Mesenchymal stem cell (in vitro differentiated cells and primary cell): ENCODE results near the gene TRAPPC10. TPM values are rescaled to one million over a fixed set of nuclear protein-coding genes. Genes with fewer than 3 reads are reported as not detected.
"Not testable (repeated sequence)": the region's sequence is repeated elsewhere in the genome, so short reads cannot be mapped to it uniquely, and the experiment has no call there.

Experiments
- DNase-seq: peaks from one replicate; pipeline ENCODE4 v3.0.0-alpha.2; 2013
- H2AFZ ChIP-seq: one replicate; pipeline ENCODE4 v1.6.1; 2013; ENCODE audit warnings: low read depth, mild to moderate bottlenecking, control low read depth, inconsistent platforms, low read length, moderate library complexity
- H2AK5ac ChIP-seq: 2 replicates; pipeline ENCODE4 v1.6.1; 2013; ENCODE audit warnings: low read length, moderate library complexity, mild to moderate bottlenecking, inconsistent platforms; ENCODE audit not compliant: severe bottlenecking
- H2BK120ac ChIP-seq: one replicate; pipeline ENCODE4 v1.6.1; 2013; ENCODE audit warnings: low read depth, mild to moderate bottlenecking, inconsistent platforms, low read length, moderate library complexity
- H2BK12ac ChIP-seq, 2 experiments: one replicate each; pipeline ENCODE4 v1.6.1; 2013; ENCODE audit warnings: inconsistent platforms in 2 of 2, low read length in 2 of 2, mild to moderate bottlenecking in 2 of 2, moderate library complexity in 2 of 2, control low read depth in 1 of 2
- H2BK15ac ChIP-seq: one replicate; pipeline ENCODE4 v1.6.1; 2013; ENCODE audit warnings: mild to moderate bottlenecking, low read depth, inconsistent platforms; ENCODE audit not compliant: poor library complexity, severe bottlenecking
- H2BK5ac ChIP-seq: 2 replicates; pipeline ENCODE4 v1.6.1; 2013; ENCODE audit warnings: low read depth, mild to moderate bottlenecking, low read length, control low read depth, inconsistent platforms; ENCODE audit not compliant: poor library complexity, severe bottlenecking
- H3K14ac ChIP-seq, 2 experiments: one replicate each; pipeline ENCODE4 v1.6.1; 2013; ENCODE audit warnings: inconsistent platforms in 2 of 2, low read length in 2 of 2, control low read depth in 1 of 2, mild to moderate bottlenecking in 1 of 2, moderate library complexity in 1 of 2
- H3K18ac ChIP-seq, 2 experiments: one replicate each; pipeline ENCODE4 v1.6.1; 2013; ENCODE audit warnings: inconsistent platforms in 2 of 2, low read length in 2 of 2, control low read depth in 1 of 2, low read depth in 1 of 2, mild to moderate bottlenecking in 1 of 2
- H3K23ac ChIP-seq, 2 experiments: one replicate each; pipeline ENCODE4 v1.6.1; 2013; ENCODE audit warnings: inconsistent platforms in 2 of 2, low read length in 2 of 2, mild to moderate bottlenecking in 2 of 2, moderate library complexity in 2 of 2, control low read depth in 1 of 2
- H3K27ac ChIP-seq: 2 replicates; pipeline ENCODE4 v1.5.1; 2013; ENCODE audit warnings: mild to moderate bottlenecking, moderate library complexity, low read length, control low read depth, inconsistent platforms; ENCODE audit not compliant: poor library complexity, severe bottlenecking
- H3K27me3 ChIP-seq, 2 experiments: 2 replicates each; pipeline versions ENCODE4 v1.6.1 to v1.7.0; 2013; ENCODE audit warnings: low read length in 2 of 2, mild to moderate bottlenecking in 2 of 2, moderate library complexity in 2 of 2, control low read depth in 1 of 2, inconsistent platforms in 1 of 2; ENCODE audit not compliant: control insufficient read depth in 1 of 2, insufficient read depth in 1 of 2
- H3K36me3 ChIP-seq, 2 experiments: 2 replicates each; pipeline versions ENCODE4 v1.6.1 to v1.7.0; 2013; ENCODE audit warnings: low read length in 2 of 2, control low read depth in 1 of 2, inconsistent platforms in 1 of 2, low read depth in 1 of 2, mild to moderate bottlenecking in 1 of 2; ENCODE audit not compliant: insufficient read depth in 2 of 2, control insufficient read depth in 1 of 2
- H3K4ac ChIP-seq, 2 experiments: one replicate each; pipeline ENCODE4 v1.6.1; 2013; ENCODE audit warnings: inconsistent platforms in 2 of 2, low read length in 2 of 2, mild to moderate bottlenecking in 2 of 2, moderate library complexity in 2 of 2, control low read depth in 1 of 2, low read depth in 1 of 2
- H3K4me1 ChIP-seq: 2 replicates; pipeline ENCODE4 v1.6.1; 2013; ENCODE audit warnings: low read depth, low read length, control low read depth; ENCODE audit not compliant: control insufficient read depth, insufficient read depth
- H3K4me2 ChIP-seq: 2 replicates; pipeline ENCODE4 v1.6.1; 2013; ENCODE audit warnings: low read length, mild to moderate bottlenecking, inconsistent platforms; ENCODE audit not compliant: poor library complexity, severe bottlenecking
- H3K4me3 ChIP-seq, 2 experiments: 2 replicates each; pipeline versions ENCODE4 v1.5.1 to v1.7.0; 2013; ENCODE audit warnings: low read length in 2 of 2, mild to moderate bottlenecking in 2 of 2, control low read depth in 1 of 2, low read depth in 1 of 2; ENCODE audit not compliant: insufficient read depth in 1 of 2
- H3K79me1 ChIP-seq: replicated peaks from 2 replicates; pipeline ENCODE4 v1.6.1; 2013; ENCODE audit warnings: mild to moderate bottlenecking, control low read depth, low read length, inconsistent platforms; ENCODE audit not compliant: poor library complexity, severe bottlenecking
- H3K9ac ChIP-seq: 2 replicates; pipeline ENCODE4 v1.7.0; 2013; ENCODE audit warnings: mild to moderate bottlenecking, low read length, moderate library complexity
- H3K9me3 ChIP-seq: 2 replicates; pipeline ENCODE4 v1.7.0; 2013; ENCODE audit warnings: mild to moderate bottlenecking, low read length; ENCODE audit not compliant: control insufficient read depth
- H4K8ac ChIP-seq: one replicate; pipeline ENCODE4 v1.6.1; 2013; ENCODE audit warnings: inconsistent platforms, mild to moderate bottlenecking, low read length, moderate library complexity
- H4K91ac ChIP-seq: one replicate; pipeline ENCODE4 v1.6.1; 2013; ENCODE audit warnings: mild to moderate bottlenecking, low read length, inconsistent platforms
- WGBS: methylation state at CpG from one replicate; pipeline ENCODE4 v1.1.7; 2013; ENCODE audit warnings: mixed read lengths; 5-methylcytosine and 5-hydroxymethylcytosine counted together
- small RNA-seq: library from polyadenylated mRNA; stranded (forward); fragments of <200 nt; extraction: miRNeasy Mini kit (QIAGEN cat#:217004); gene quantifications from one replicate; pipeline ENCODE3, GENCODE V24; 2013; ENCODE audit warnings: low read depth

Gene TRAPPC10

DNA sequence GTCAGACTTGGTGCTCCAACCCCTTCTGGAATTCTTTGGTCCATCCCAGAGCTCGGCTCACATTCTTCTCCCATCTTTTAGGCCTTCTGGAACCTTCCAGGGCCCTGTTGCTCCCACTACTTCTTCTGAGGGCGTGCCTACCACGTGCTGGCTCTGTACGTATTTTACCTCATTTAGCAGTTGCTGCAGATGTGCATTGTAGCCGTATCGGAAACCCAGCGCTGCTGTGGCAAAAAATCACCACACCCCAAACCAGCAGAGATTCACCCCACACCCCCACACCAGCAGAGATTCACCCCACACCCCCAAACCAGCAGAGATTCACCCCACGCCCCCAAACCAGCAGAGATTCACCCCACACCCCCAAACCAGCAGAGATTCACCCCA, 143.9 kb downstream of the TRAPPC10 start:
- H3K18ac ChIP-seq, H2BK15ac ChIP-seq, H4K91ac ChIP-seq, H3K4ac ChIP-seq, H2BK120ac ChIP-seq, H3K14ac ChIP-seq, H3K23ac ChIP-seq, H3K27me3 ChIP-seq, H2BK12ac ChIP-seq, H3K9ac ChIP-seq, H3K4me2 ChIP-seq, H2BK5ac ChIP-seq, H2AK5ac ChIP-seq, H3K9me3 ChIP-seq, H3K36me3 ChIP-seq, H3K79me1 ChIP-seq, DNase-seq, H3K4me3 ChIP-seq, H3K27ac ChIP-seq, H3K4me1 ChIP-seq, H4K8ac ChIP-seq, H2AFZ ChIP-seq: not testable (repeated sequence)
- no CpG with 5 or more reads among the region's 8 CpGs for WGBS

Small RNA genes lying within 50 kb of the gene (small RNA-seq; reads per million reads assigned to genes)
- not detected for gene RNU6-1150P
